ENCODE measurements around the gene MYZAP. TPM values are rescaled to one million over a fixed set of nuclear protein-coding genes. Genes with fewer than 3 reads are reported as not detected.
A peak's percentile ranks its signal among the peaks of the same experiment; 100 is the strongest.

Gene MYZAP
- total and polyA plus RNA-seq, 4 donors, result 0.50 to 1.8 (median 0.99) TPM

DNA sequence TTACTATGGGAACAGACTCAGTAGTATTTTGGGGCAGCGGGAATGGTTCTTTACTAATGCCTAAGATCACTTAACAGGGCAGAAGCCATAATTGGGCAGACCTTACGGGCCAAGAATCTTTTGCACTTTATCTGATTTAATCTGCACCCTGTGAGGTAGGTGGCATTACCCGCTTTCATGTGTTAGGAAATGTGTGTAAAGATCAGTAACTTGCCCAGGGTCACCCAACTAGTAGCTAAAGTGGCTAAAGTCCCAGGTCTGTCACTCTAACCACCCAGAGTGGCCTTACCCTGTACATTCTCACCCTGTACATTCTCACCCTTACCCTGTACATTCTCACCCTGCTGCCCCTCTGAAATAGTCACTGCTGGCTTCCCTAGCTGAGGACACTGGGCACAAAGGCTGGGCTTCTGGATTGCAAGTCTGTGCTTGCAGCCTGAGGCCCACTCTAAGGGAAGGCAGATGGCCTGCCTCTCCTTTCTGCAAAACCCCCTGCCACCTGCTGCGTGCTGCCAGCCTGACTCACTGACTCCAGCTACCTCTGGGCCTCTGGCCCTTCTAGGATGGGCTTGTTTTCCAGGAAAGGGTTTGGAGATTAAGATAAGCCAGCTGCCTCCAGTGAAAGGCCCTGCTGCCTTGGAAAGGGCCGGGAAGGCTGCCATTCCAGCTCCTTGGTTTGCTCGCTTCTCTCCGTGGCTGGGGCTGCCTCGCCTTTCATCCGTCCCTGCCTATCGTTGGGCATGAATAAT lies 37.5 kb upstream of the MYZAP start:
- H3K9ac ChIP-seq (ENCODE audit: low read depth in 1 of 2, low read length in 2 of 2), result no peak overlapping the region
- TF ChIP-seq HNF4A (conservative IDR thresholded peaks at IDR 0.05) (peak; percentile 47 to 87), RAD21 (IDR thresholded peaks at IDR 0.05) (no peak), JUND (IDR thresholded peaks at IDR 0.05) (peak in 1 of 2 donors; percentile 18), RXRA (IDR thresholded peaks at IDR 0.05) (peak in 1 of 2 donors; percentile 60)
- H3K36me3 ChIP-seq (ENCODE audit: control insufficient read depth in 4 of 4, insufficient read depth in 3 of 4, low read depth in 1 of 4, low read length in 3 of 4), result peaks cover 0 to 21% (median 9%) of the 10 kb centered on the region in 4 donors
- no peak overlapping the region for H3K4me3 ChIP-seq (ENCODE audit: low read depth in 1 of 3, low read length in 3 of 3)
- peaks cover 0 to 19% (median 7%) of the 10 kb centered on the region in 4 donors for H3K4me1 ChIP-seq (ENCODE audit: control insufficient read depth in 4 of 4, insufficient read depth in 4 of 4, low read length in 3 of 4)
- DNase-seq (ENCODE audit: low spot score), result no peak
- H3K27me3 ChIP-seq (ENCODE audit: control insufficient read depth in 4 of 4, insufficient read depth in 4 of 4, low read length in 3 of 4), result no peaks in the 10 kb centered on the region
- peak overlapping the region; percentile 9 to 36 for H3K27ac ChIP-seq (ENCODE audit: low read depth in 1 of 2, low read length in 2 of 2)
- 73% methylated on average over 10 of the region's 10 CpGs for WGBS
- H3K9me3 ChIP-seq (ENCODE audit: control insufficient read depth in 4 of 4, low read length in 3 of 4), result no peaks in the 10 kb centered on the region

GRCh38 chr15:57554812-57555179 lies 36.9 kb upstream of the MYZAP start:
- no peaks in the 10 kb centered on the region for H3K27me3 ChIP-seq (ENCODE audit: control insufficient read depth in 4 of 4, insufficient read depth in 4 of 4, low read length in 3 of 4)
- peaks cover 0 to 19% (median 7%) of the 10 kb centered on the region in 4 donors for H3K36me3 ChIP-seq (ENCODE audit: control insufficient read depth in 4 of 4, insufficient read depth in 3 of 4, low read depth in 1 of 4, low read length in 3 of 4)
- H3K4me1 ChIP-seq (ENCODE audit: control insufficient read depth in 4 of 4, insufficient read depth in 4 of 4, low read length in 3 of 4), result peaks cover 0 to 19% (median 7%) of the 10 kb centered on the region in 4 donors
- H3K9me3 ChIP-seq (ENCODE audit: control insufficient read depth in 4 of 4, low read length in 3 of 4), result no peaks in the 10 kb centered on the region
- TF ChIP-seq NR2F2 (IDR thresholded peaks at IDR 0.05) (no peak), MAX (IDR thresholded peaks at IDR 0.05) (no peak), ATF3 (IDR thresholded peaks at IDR 0.05) (no peak), TAF1 (conservative IDR thresholded peaks at IDR 0.05) (no peak), FOXA2 (IDR thresholded peaks at IDR 0.05) (no peak), RAD21 (IDR thresholded peaks at IDR 0.05) (no peak), RXRA (IDR thresholded peaks at IDR 0.05) (no peak), GABPA (IDR thresholded peaks at IDR 0.05 in 1 of 2, conservative IDR thresholded peaks at IDR 0.05 in 1 of 2) (no peak), HNF4G (IDR thresholded peaks at IDR 0.05) (no peak), FOXA1 (IDR thresholded peaks at IDR 0.05) (no peak), YY1 (IDR thresholded peaks at IDR 0.05) (no peak), EGR1 (IDR thresholded peaks at IDR 0.05; ENCODE audit: low read depth in 2 of 2) (no peak), SP1 (IDR thresholded peaks at IDR 0.05) (no peak), HNF4A (conservative IDR thresholded peaks at IDR 0.05) (no peak), JUND (IDR thresholded peaks at IDR 0.05) (no peak)
- TF ChIP-seq, protein P1, sequence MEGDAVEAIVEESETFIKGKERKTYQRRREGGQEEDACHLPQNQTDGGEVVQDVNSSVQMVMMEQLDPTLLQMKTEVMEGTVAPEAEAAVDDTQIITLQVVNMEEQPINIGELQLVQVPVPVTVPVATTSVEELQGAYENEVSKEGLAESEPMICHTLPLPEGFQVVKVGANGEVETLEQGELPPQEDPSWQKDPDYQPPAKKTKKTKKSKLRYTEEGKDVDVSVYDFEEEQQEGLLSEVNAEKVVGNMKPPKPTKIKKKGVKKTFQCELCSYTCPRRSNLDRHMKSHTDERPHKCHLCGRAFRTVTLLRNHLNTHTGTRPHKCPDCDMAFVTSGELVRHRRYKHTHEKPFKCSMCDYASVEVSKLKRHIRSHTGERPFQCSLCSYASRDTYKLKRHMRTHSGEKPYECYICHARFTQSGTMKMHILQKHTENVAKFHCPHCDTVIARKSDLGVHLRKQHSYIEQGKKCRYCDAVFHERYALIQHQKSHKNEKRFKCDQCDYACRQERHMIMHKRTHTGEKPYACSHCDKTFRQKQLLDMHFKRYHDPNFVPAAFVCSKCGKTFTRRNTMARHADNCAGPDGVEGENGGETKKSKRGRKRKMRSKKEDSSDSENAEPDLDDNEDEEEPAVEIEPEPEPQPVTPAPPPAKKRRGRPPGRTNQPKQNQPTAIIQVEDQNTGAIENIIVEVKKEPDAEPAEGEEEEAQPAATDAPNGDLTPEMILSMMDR (IDR thresholded peaks at IDR 0.05; ENCODE audit: low read depth, low read length, missing input control), result no peak
- TF ChIP-seq, protein P2, sequence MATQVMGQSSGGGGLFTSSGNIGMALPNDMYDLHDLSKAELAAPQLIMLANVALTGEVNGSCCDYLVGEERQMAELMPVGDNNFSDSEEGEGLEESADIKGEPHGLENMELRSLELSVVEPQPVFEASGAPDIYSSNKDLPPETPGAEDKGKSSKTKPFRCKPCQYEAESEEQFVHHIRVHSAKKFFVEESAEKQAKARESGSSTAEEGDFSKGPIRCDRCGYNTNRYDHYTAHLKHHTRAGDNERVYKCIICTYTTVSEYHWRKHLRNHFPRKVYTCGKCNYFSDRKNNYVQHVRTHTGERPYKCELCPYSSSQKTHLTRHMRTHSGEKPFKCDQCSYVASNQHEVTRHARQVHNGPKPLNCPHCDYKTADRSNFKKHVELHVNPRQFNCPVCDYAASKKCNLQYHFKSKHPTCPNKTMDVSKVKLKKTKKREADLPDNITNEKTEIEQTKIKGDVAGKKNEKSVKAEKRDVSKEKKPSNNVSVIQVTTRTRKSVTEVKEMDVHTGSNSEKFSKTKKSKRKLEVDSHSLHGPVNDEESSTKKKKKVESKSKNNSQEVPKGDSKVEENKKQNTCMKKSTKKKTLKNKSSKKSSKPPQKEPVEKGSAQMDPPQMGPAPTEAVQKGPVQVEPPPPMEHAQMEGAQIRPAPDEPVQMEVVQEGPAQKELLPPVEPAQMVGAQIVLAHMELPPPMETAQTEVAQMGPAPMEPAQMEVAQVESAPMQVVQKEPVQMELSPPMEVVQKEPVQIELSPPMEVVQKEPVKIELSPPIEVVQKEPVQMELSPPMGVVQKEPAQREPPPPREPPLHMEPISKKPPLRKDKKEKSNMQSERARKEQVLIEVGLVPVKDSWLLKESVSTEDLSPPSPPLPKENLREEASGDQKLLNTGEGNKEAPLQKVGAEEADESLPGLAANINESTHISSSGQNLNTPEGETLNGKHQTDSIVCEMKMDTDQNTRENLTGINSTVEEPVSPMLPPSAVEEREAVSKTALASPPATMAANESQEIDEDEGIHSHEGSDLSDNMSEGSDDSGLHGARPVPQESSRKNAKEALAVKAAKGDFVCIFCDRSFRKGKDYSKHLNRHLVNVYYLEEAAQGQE (IDR thresholded peaks at IDR 0.05), result no peak
- TF ChIP-seq, protein P3, sequence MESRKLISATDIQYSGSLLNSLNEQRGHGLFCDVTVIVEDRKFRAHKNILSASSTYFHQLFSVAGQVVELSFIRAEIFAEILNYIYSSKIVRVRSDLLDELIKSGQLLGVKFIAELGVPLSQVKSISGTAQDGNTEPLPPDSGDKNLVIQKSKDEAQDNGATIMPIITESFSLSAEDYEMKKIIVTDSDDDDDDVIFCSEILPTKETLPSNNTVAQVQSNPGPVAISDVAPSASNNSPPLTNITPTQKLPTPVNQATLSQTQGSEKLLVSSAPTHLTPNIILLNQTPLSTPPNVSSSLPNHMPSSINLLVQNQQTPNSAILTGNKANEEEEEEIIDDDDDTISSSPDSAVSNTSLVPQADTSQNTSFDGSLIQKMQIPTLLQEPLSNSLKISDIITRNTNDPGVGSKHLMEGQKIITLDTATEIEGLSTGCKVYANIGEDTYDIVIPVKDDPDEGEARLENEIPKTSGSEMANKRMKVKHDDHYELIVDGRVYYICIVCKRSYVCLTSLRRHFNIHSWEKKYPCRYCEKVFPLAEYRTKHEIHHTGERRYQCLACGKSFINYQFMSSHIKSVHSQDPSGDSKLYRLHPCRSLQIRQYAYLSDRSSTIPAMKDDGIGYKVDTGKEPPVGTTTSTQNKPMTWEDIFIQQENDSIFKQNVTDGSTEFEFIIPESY (IDR thresholded peaks at IDR 0.05), result no peak
- no peak for DNase-seq (ENCODE audit: low spot score)
- no peak overlapping the region for H3K4me3 ChIP-seq (ENCODE audit: low read depth in 1 of 3, low read length in 3 of 3)
- H3K9ac ChIP-seq (ENCODE audit: low read depth in 1 of 2, low read length in 2 of 2), result no peak overlapping the region
- peak overlapping the region in 1 of 2 donors; percentile 36 for H3K27ac ChIP-seq (ENCODE audit: low read depth in 1 of 2, low read length in 2 of 2)
- 86% methylated on average over 4 of the region's 4 CpGs for WGBS

All from liver (tissue), 9 donors.